Keratinocyte (primary cell): ENCODE measurements around the gene CIAPIN1. TPM values are rescaled to one million over a fixed set of nuclear protein-coding genes. Genes with fewer than 3 reads are reported as not detected.

Source experiments
- DNase-seq: peaks from one replicate; pipeline ENCODE4 v3.0.0-alpha.2; 2011; ENCODE audit warnings: low read depth, missing footprints, low spot score
- FAIRE-seq: peaks from 2 replicates; lab custom pipeline; 2011; peaks lifted over from hg19 to GRCh38; lab: Jason Lieb, UNC
- H2AFZ ChIP-seq: 2 replicates; pipeline ENCODE4 v1.6.0; 2012; ENCODE audit warnings: low read length, control low read depth, inconsistent platforms; ENCODE audit not compliant: control insufficient read depth
- H3K27ac ChIP-seq: 2 replicates; pipeline ENCODE4 v1.5.1; 2011; ENCODE audit warnings: low read length; ENCODE audit not compliant: control insufficient read depth, insufficient read depth
- H3K27me3 ChIP-seq: 3 replicates; pipeline ENCODE4 v1.6.0; 2011; ENCODE audit warnings: low read length; ENCODE audit not compliant: control insufficient read depth, insufficient read depth; ENCODE audit errors: extremely low read depth
- H3K36me3 ChIP-seq, 2 experiments: 2 replicates in 1 of 2; 3 replicates in 1 of 2; pipeline ENCODE4 v1.5.1; 2011; ENCODE audit warnings: low read length in 2 of 2, mild to moderate bottlenecking in 1 of 2; ENCODE audit not compliant: control insufficient read depth in 2 of 2, insufficient read depth in 2 of 2; ENCODE audit errors: extremely low read depth in 1 of 2
- H3K4me1 ChIP-seq: 3 replicates; pipeline ENCODE4 v1.5.1; 2011; ENCODE audit warnings: low read length; ENCODE audit not compliant: control insufficient read depth, insufficient read depth; ENCODE audit errors: extremely low read depth
- H3K4me2 ChIP-seq: 3 replicates; pipeline ENCODE4 v1.6.0; 2011; ENCODE audit warnings: low read depth, low read length; ENCODE audit not compliant: control insufficient read depth, insufficient read depth; ENCODE audit errors: extremely low read depth
- H3K4me3 ChIP-seq, 3 experiments: fragments of 200-600 bp in 1 of 3; sonication (generic) in 1 of 3; 2 replicates in 2 of 3; 3 replicates in 1 of 3; pipeline ENCODE4 v1.5.1; 2011 to 2016; ENCODE audit warnings: low read length in 3 of 3, mild to moderate bottlenecking in 3 of 3, control low read depth in 2 of 3, inconsistent platforms in 1 of 3, low read depth in 1 of 3, mixed read lengths in 1 of 3, mixed run types in 1 of 3, moderate library complexity in 1 of 3; ENCODE audit not compliant: control insufficient read depth in 2 of 3, insufficient read depth in 2 of 3; ENCODE audit errors: extremely low read depth in 1 of 3
- H3K79me2 ChIP-seq: 2 replicates; pipeline ENCODE4 v1.6.0; 2012; ENCODE audit warnings: low read length; ENCODE audit not compliant: control insufficient read depth, insufficient read depth
- H3K9ac ChIP-seq: 3 replicates; pipeline ENCODE4 v1.6.0; 2011; ENCODE audit warnings: low read length; ENCODE audit not compliant: control insufficient read depth, insufficient read depth; ENCODE audit errors: extremely low read depth
- H3K9me1 ChIP-seq: 3 replicates; pipeline ENCODE4 v1.6.0; 2011; ENCODE audit warnings: low read length; ENCODE audit not compliant: control insufficient read depth, insufficient read depth; ENCODE audit errors: extremely low read depth
- H3K9me3 ChIP-seq: 2 replicates; pipeline ENCODE4 v1.5.1; 2012; ENCODE audit warnings: low read depth, low read length; ENCODE audit not compliant: control insufficient read depth
- H4K20me1 ChIP-seq: 3 replicates; pipeline ENCODE4 v1.6.0; 2011; ENCODE audit warnings: low read length; ENCODE audit not compliant: control insufficient read depth, insufficient read depth; ENCODE audit errors: extremely low read depth
- CTCF ChIP-seq, 3 experiments: IDR thresholded peaks in 1 of 3; conservative IDR thresholded peaks in 1 of 3; optimal IDR thresholded peaks in 1 of 3; 2 replicates in 2 of 3; 3 replicates in 1 of 3; pipeline versions ENCODE3 to v1.5.1; 2011; ENCODE audit warnings: low read length in 3 of 3, mild to moderate bottlenecking in 3 of 3, moderate library complexity in 2 of 3, control low read depth in 1 of 3, inconsistent platforms in 1 of 3; ENCODE audit not compliant: insufficient read depth in 2 of 3; ENCODE audit errors: extremely low read depth in 1 of 3
- EZH2 ChIP-seq: IDR thresholded peaks from one replicate; pipeline ENCODE4 v1.6.1; 2012; ENCODE audit warnings: inconsistent platforms, mild to moderate bottlenecking, low read length, moderate library complexity
- dilution Hi-C: fragments of 300-500 bp; cut with MboI; formaldehyde crosslinking; loops from one replicate; pipeline ENCODE4 v1.7.0; 2020; ENCODE audit warnings: low sequenced_read_pairs; ENCODE audit not compliant: extremely low pct_ligation_motif_present
- polyA plus RNA-seq, 5 experiments: library from polyadenylated mRNA; depleted of rRNA in 3 of 5; stranded (reverse) in 3 of 5; stranded (forward) in 1 of 5; unstranded in 1 of 5; fragments of >200 nt; gene quantifications; 1 replicate in 1 of 5; 2 replicates in 3 of 5; 3 replicates in 1 of 5; pipeline versions ENCODE4 v1.2.1 to v1.2.3, GENCODE V29; 2011 to 2012; ENCODE audit warnings: missing spikeins in 2 of 5, low read depth in 1 of 5, low replicate concordance in 1 of 5

CIAPIN1 gene
- polyA plus RNA-seq, 1 donor (not counting 4 experiments of a cell fraction or from before 2014, with no cell fraction given) = 75.4 TPM

- Histone ChIP-seq H3K36me3 (peaks cover 3 to 20% of the 10 kb centered on the region in 2 experiments), H3K27me3 (no peaks in the 10 kb centered on the region), H3K4me1 (peaks cover 5% of the 10 kb centered on the region), H3K9me1 (no peaks in the 10 kb centered on the region), H3K27ac (no peak overlapping the region), H3K9me3 (no peaks in the 10 kb centered on the region), H3K79me2 (no peaks in the 10 kb centered on the region), H2AFZ (no peak overlapping the region), H4K20me1 (no peaks in the 10 kb centered on the region), H3K4me3 (no peak overlapping the region), H3K4me2 (no peak overlapping the region), H3K9ac (no peak overlapping the region)
- no peak for FAIRE-seq
- no peak for DNase-seq
- TF ChIP-seq CTCF (optimal IDR thresholded peaks at IDR 0.05 in 1 of 3, IDR thresholded peaks at IDR 0.05 in 1 of 3, conservative IDR thresholded peaks at IDR 0.05 in 1 of 3; ENCODE audit: extremely low read depth in 1 of 3, insufficient read depth in 2 of 3, low read length in 3 of 3) (no peak), EZH2 (no peak)
- dilution Hi-C loops = no loop called here
Observed at GRCh38 chr16:57479205-57479975, 32.2 kb upstream of the CIAPIN1 start.

GRCh38 chr16:57478396-57479204, 31.4 kb upstream of the CIAPIN1 start:
- DNase-seq = no peak
- Histone ChIP-seq H3K4me2 (no peak overlapping the region), H3K36me3 (peaks cover 7 to 22% of the 10 kb centered on the region in 2 experiments), H3K4me1 (no peaks in the 10 kb centered on the region), H3K4me3 (no peak overlapping the region), H3K27me3 (no peaks in the 10 kb centered on the region), H3K9ac (no peak overlapping the region), H4K20me1 (no peaks in the 10 kb centered on the region), H3K9me1 (no peaks in the 10 kb centered on the region), H3K27ac (no peak overlapping the region), H3K9me3 (no peaks in the 10 kb centered on the region), H2AFZ (no peak overlapping the region), H3K79me2 (no peaks in the 10 kb centered on the region)
- FAIRE-seq = no peak
- TF ChIP-seq CTCF (optimal IDR thresholded peaks at IDR 0.05 in 1 of 3, IDR thresholded peaks at IDR 0.05 in 1 of 3, conservative IDR thresholded peaks at IDR 0.05 in 1 of 3; ENCODE audit: extremely low read depth in 1 of 3, insufficient read depth in 2 of 3, low read length in 3 of 3) (no peak), EZH2 (no peak)
- dilution Hi-C loops = no loop called here
